HG03354 (cell line): ENCODE data around the gene SHISAL1.

ENCODE experiments used
- ATAC-seq: cut with Tn5 transposase; IDR thresholded peaks from one replicate; pipeline ENCODE4 v1.9.1; 2021; ENCODE audit warnings: mild to moderate bottlenecking; ENCODE audit not compliant: unreplicated experiment, poor library complexity, severe bottlenecking

The SHISAL1 gene

GRCh38 chr22:44312766-44313165, at the start of gene SHISAL1:
TSS of gene SHISAL1 (minus strand) at chr22:44312951. CDS start at chr22:44300945, 12,006 bp downstream.
- ATAC-seq = no peak

- ATAC-seq = no peak
These were observed 48.8 kb upstream of the SHISAL1 start for GRCh38 chr22:44361391-44362126.

- ATAC-seq = no peak
These were observed 48.1 kb upstream of the SHISAL1 start for GRCh38 chr22:44360668-44361381.

- no peak for ATAC-seq
These were observed 47.5 kb upstream of the SHISAL1 start for GRCh38 chr22:44360306-44360667.

GRCh38 chr22:44359496-44360110, 46.9 kb upstream of the SHISAL1 start:
- no peak for ATAC-seq

- ATAC-seq = no peak
These were observed 46.1 kb upstream of the SHISAL1 start for GRCh38 chr22:44358709-44359440.

GRCh38 chr22:44357966-44358465, 45.3 kb upstream of the SHISAL1 start:
- ATAC-seq = no peak

- no peak for ATAC-seq
These were observed 44.7 kb upstream of the SHISAL1 start for GRCh38 chr22:44357296-44357965.

GRCh38 chr22:44355716-44356070, 42.9 kb upstream of the SHISAL1 start:
- no peak for ATAC-seq

- no peak for ATAC-seq
These were observed 41.5 kb upstream of the SHISAL1 start for GRCh38 chr22:44354288-44354687.

GRCh38 chr22:44353041-44353440, 40.3 kb upstream of the SHISAL1 start:
- ATAC-seq = no peak

- no peak for ATAC-seq
These were observed 39.8 kb upstream of the SHISAL1 start for GRCh38 chr22:44352378-44353035.

- ATAC-seq = no peak
These were observed 39.1 kb upstream of the SHISAL1 start for GRCh38 chr22:44351685-44352377.

GRCh38 chr22:44351037-44351436, 38.3 kb upstream of the SHISAL1 start:
- no peak for ATAC-seq

GRCh38 chr22:44349594-44349993, 36.8 kb upstream of the SHISAL1 start:
- no peak for ATAC-seq

GRCh38 chr22:44348971-44349560, 36.3 kb upstream of the SHISAL1 start:
- no peak for ATAC-seq

GRCh38 chr22:44347549-44347948, 34.8 kb upstream of the SHISAL1 start:
- no peak for ATAC-seq

- ATAC-seq = no peak
These were observed 34.3 kb upstream of the SHISAL1 start for GRCh38 chr22:44347080-44347479.
